Esophagus mucosa (tissue), 1 donor: Measurements from ENCODE around the gene DNAJB6. TPM values are rescaled to one million over a fixed set of nuclear protein-coding genes. Genes with fewer than 3 reads are reported as not detected.
A peak's percentile ranks its signal among the peaks of the same experiment; 100 is the strongest.
"Not testable (repeated sequence)": the region's sequence is repeated elsewhere in the genome, so short reads cannot be mapped to it uniquely, and the experiment has no call there.

Experiments used
- ATAC-seq: fragments of 200-7000 bp; cut with Tn5 transposase; one replicate; pipeline ENCODE4 v1.9.1; 2020
- total RNA-seq: library from RNA; stranded (reverse); gene quantifications from one replicate; pipeline ENCODE4 v1.2.4, GENCODE V29; 2023
- donor health status: DM: yes; HTN: yes; CAD: no.

DNAJB6 gene
- total RNA-seq, 1 donor from 2014 or later = 145 TPM

DNA sequence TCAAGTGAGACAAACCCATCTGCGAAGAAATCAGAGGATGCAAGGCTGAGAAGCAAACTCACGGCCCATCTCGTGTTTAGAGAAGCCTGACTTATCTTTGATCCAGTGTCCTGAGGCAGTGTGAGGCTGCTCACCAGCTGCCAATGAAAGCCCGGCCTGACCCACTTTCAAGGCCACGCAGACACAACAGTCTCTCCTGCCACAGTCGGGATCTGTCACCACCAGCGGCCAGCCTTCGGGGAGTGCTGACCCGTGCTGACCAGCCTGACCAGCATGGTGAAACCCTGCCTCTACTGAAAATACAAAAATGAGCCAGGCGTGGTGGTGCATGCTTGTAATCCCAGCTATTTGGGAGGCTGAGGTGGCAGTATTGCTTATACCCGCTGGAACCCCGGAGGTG is 7.4 kb upstream of the DNAJB6 start:
- no peak for ATAC-seq

DNA sequence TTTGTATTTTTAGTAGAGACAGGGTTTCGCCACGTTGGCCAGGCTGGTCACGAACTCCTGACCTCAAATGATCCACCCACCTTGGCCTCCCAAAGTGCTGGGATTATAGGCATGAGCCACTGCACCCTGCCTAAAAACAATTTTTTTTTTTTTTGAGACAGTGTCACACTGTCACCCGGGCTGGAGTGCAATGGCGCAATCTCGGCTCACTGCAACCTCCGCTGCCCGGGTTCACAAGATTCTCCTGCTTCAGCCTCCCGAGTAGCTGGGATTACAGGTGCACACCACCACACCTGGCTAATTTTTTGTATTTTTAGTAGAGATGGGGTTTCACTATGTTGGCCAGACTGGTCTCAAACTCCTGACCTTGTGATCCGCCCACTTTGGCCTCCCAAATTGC is 6.2 kb upstream of the DNAJB6 start:
- not testable (repeated sequence) for ATAC-seq

GRCh38 chr7:157331049-157331448 is 5.8 kb upstream of the DNAJB6 start:
- ATAC-seq = not testable (repeated sequence)

DNA sequence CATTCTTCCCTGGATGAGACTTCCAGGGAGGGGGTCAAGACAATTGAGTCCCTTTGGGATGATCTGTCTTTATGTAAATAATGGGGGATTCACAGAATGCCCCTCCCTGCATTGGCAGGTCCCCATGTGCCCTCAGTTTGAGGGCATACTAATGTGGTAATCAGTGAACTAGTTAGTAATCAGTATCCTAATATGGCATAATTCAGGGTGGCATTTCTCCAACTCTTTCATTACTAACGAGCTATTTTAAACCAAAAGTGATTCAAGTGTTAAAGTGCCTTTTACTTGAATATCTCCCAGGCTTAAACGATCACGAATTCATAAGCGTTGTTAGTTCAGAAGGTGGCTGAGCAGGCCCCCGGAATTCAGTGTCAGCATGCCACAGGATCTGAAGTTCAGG is 1.6 kb upstream of the DNAJB6 start:
- no peak for ATAC-seq

- ATAC-seq = no peak
These were observed 817 bp upstream of the DNAJB6 start for GRCh38 chr7:157335991-157336382.

DNA sequence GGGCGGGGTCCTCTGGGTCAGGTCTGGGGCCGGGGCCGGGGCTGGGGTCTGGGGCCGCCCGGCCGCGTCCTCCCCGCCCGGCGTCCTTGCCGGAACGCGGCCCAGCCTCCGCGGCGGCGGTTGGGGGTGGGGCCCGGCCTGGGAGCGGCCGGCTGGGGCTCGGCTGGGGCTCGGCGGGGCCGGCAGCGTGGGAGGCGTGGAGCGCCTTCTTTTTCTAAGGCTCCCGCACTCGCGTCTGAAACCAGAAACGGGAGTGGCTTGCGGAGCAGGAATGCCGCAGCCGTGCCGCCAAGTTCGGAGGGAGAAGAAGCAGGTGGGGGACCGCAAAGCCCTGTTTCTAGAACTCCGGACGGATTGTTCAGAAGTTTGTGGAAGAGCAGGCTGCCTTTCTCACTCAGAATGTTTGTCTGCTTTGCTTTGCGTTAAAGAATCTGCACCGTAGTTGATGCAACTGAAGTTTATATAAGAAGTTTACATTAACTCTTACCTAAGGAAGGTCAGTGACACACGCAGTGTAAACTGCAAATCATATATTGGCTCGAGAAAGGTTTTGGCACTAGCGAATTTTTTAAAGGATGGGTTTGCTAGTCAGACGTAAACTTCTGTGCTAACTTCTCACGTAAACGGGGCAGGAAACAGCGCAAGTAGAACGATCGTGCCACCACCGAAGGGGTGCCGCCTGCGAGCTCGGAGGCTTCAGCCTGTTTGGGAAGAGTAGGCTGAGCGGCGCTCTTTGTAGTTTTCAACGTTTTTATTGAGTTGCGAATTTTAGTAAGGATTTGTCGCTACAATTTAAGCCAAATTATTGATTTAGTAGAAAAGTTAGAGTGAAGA is 729 bp downstream of the DNAJB6 start:
- peak; percentile 85 for ATAC-seq

GRCh38 chr7:157339777-157340677 is 3.2 kb downstream of the DNAJB6 start:
- peak; percentile 19 for ATAC-seq

DNA sequence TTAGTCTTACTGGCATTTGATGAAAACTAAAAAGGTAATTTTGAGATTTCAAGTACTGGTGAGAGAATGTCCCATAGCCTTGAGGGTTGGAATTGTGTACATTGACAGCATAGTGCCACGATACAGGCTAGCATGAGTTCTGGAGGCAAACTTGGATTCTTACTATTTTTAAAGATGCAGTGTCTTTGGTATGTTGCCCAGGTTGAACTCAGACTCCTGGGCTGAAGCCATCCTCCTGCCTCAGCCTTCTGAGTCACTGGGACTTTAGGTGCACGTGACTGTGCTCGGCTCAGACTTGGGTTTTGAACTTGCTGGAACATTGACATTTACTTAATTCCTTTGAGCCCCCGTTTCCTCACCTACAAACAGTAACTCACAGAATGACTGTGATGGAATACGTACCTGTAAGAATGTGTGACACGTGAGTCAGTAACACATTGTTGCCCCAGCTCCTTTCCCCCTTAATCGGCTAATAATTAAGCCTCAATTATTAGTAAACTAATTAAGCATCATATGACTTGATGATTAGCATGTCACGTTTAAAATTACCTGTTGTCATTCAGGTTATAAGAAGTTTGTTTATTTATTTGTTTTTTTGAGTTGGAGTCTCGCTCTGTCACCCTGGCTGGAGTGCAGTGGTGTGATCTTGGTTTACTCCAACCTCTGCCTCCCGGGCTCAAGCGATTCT is 10.6 kb downstream of the DNAJB6 start:
- ATAC-seq = peak; percentile 84

DNA sequence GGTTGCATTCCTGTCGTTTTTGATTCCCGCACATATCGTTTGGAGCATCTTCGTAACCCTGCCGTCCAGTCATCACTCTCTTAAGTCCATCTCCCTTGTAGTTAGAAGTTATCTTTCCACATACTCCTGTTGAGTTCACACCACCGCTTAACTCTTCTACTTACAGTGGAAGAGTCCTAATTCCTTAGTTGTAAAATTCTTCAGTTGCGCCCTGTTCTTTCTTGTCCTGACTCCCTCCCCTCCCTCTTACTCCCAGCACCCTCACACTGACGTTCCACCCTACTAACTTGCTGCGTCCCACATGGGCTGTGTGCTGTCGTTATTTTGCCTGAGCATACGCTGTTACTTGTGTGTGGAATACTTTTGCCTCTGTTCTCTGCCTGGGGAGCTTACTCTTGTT is 11.7 kb downstream of the DNAJB6 start:
- ATAC-seq = no peak

DNA sequence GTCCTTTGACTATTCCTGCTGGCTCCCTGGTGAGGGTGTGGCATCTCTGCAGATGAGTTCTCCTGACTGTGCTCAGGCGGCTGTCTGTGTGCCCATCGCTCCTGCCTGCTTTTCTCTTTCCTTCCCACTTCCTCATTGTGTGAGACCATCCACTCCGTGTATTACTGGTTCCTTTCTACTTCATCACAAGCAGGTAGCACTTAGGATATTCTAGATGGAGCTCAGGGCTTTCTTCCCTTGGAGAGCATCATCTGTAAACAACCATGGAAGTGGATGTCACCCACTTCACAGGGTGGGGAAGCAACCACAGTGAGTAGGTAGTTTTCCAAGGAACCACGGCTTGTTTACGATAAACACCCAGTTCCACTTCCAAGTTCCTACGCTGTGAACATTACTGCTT is 15.7 kb downstream of the DNAJB6 start:
- ATAC-seq = no peak

GRCh38 chr7:157355784-157356511 is 19.1 kb downstream of the DNAJB6 start:
- peak; percentile 85 for ATAC-seq

DNA sequence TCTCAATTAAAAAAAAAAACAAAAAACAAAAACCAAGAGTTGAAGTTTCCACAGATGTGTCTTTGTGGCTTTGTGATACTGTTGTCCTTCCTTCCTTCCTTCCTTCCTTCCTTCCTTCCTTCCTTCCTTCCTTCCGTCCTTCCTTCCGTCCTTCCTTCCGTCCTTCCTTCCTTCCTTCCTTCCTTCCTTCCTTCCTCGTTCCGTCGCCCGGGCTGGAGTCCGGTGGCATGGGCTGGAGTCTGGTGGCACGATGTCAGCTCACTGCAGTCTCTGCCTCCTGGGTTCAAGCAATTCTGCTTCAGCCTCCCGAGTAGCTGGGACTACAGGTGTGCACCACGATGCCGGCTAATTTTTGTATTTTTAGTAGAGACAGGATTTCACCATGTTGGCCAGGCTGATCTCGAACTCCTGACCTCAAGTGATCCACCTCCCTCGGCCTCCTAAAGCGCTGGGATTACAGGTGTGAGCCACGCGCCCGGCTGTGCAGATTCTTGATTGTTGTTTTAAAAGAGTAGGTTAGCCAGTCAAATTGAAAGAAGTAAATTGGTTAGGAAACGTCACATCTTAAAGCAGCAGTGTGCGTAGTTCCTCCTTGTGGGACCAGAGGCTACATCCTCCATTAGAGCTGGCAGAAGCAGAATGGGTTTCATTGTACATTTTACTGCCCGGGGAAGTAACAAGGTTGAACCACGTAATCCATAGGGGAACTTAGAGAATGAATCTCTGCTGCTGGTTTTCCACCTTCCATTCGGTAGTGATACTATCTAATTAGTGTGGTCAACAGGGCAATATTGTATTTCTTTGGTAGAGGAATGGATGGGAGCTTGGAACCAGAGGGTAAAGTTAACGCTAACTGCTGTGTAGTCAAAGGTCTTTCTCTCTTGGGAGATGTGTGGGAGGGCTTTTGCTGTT is 20.6 kb downstream of the DNAJB6 start:
- ATAC-seq = no peak

- peak; percentile 16 for ATAC-seq
These were observed 21.4 kb downstream of the DNAJB6 start for GRCh38 chr7:157358041-157358752.

GRCh38 chr7:157358753-157359096 is 21.9 kb downstream of the DNAJB6 start:
- ATAC-seq = no peak

GRCh38 chr7:157359581-157359980 is 22.8 kb downstream of the DNAJB6 start:
- no peak for ATAC-seq

- no peak for ATAC-seq
These were observed 23.8 kb downstream of the DNAJB6 start for GRCh38 chr7:157360483-157361025.

DNA sequence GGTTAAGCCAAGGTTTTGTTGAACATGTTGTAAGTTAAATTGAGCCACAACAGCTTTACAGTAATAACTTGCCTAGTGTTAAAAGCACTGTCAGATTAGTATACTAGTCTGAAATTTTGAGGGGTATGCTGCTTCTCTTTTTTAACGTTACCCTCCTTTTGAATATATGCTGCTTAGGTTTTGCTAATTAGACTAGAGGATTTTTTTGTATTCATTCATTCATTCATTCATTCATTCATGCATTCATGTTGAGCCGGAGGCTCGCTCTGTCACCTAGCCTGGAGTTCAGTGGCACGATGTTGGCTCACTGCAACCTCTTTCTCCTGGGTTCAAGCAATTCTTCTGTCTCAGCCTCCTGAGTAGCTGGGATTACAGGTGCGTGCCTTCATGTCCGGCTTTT is 24.7 kb downstream of the DNAJB6 start:
- ATAC-seq = no peak

- ATAC-seq = no peak
These were observed 25.9 kb downstream of the DNAJB6 start for GRCh38 chr7:157362729-157363128.

- ATAC-seq = no peak
These were observed 29.9 kb downstream of the DNAJB6 start for GRCh38 chr7:157366722-157367121.

- ATAC-seq = no peak
These were observed 32.2 kb downstream of the DNAJB6 start for GRCh38 chr7:157368955-157369354.
